ENCODE results near the gene NLK. TPM values are rescaled to one million over a fixed set of nuclear protein-coding genes. Genes with fewer than 3 reads are reported as not detected.

NLK gene
- total RNA-seq, 1 donor from 2014 or later: 31.9 TPM

- DNase-seq (ENCODE audit: low read depth in 2 of 2): no peak
These were observed 2.1 kb upstream of the NLK start for GRCh38 chr17:28040406-28040805.

GRCh38 chr17:28041068-28041843 is 1.2 kb upstream of the NLK start:
- DNase-seq (ENCODE audit: low read depth in 2 of 2): peak; percentile 100

GRCh38 chr17:28041844-28042656 is 427 bp upstream of the NLK start:
- DNase-seq (ENCODE audit: low read depth in 2 of 2): peak in 1 of 2 donors; percentile 19

- no peak for DNase-seq (ENCODE audit: low read depth in 2 of 2)
These were observed 329 bp downstream of the NLK start for GRCh38 chr17:28042721-28043291.

- DNase-seq (ENCODE audit: low read depth in 2 of 2): no peak
These were observed 819 bp downstream of the NLK start for GRCh38 chr17:28043296-28043695.

GRCh38 chr17:28043741-28044140 is 1.3 kb downstream of the NLK start:
- DNase-seq (ENCODE audit: low read depth in 2 of 2): no peak

- DNase-seq (ENCODE audit: low read depth in 2 of 2): no peak
These were observed 2.8 kb downstream of the NLK start for GRCh38 chr17:28045304-28045703.

- DNase-seq (ENCODE audit: low read depth in 2 of 2): no peak
These were observed 3.8 kb downstream of the NLK start for GRCh38 chr17:28046034-28046825.

- no peak for DNase-seq (ENCODE audit: low read depth in 2 of 2)
These were observed 5.3 kb downstream of the NLK start for GRCh38 chr17:28047806-28048205.

GRCh38 chr17:28049071-28049470 is 6.6 kb downstream of the NLK start:
- DNase-seq (ENCODE audit: low read depth in 2 of 2): no peak

GRCh38 chr17:28053044-28053670 is 10.7 kb downstream of the NLK start:
- no peak for DNase-seq (ENCODE audit: low read depth in 2 of 2)

GRCh38 chr17:28053725-28054124 is 11.2 kb downstream of the NLK start:
- DNase-seq (ENCODE audit: low read depth in 2 of 2): no peak

- DNase-seq (ENCODE audit: low read depth in 2 of 2): no peak
These were observed 13.2 kb downstream of the NLK start for GRCh38 chr17:28055546-28056275.

GRCh38 chr17:28056276-28056620 is 13.8 kb downstream of the NLK start:
- DNase-seq (ENCODE audit: low read depth in 2 of 2): no peak

- peak in 1 of 2 donors; percentile 28 for DNase-seq (ENCODE audit: low read depth in 2 of 2)
These were observed 15.3 kb downstream of the NLK start for GRCh38 chr17:28057731-28058246.

- no peak for DNase-seq (ENCODE audit: low read depth in 2 of 2)
These were observed 17.2 kb downstream of the NLK start for GRCh38 chr17:28059675-28060074.

GRCh38 chr17:28065706-28066105 is 23.2 kb downstream of the NLK start:
- peak in 1 of 2 donors; percentile 78 for DNase-seq (ENCODE audit: low read depth in 2 of 2)

- no peak for DNase-seq (ENCODE audit: low read depth in 2 of 2)
These were observed 26.6 kb downstream of the NLK start for GRCh38 chr17:28069061-28069460.

GRCh38 chr17:28071179-28071578 is 28.7 kb downstream of the NLK start:
- no peak for DNase-seq (ENCODE audit: low read depth in 2 of 2)

- DNase-seq (ENCODE audit: low read depth in 2 of 2): no peak
These were observed 29.6 kb downstream of the NLK start for GRCh38 chr17:28071891-28072606.
